Thoracic aorta (tissue), 2 donors: ENCODE data around the gene CSH2. TPM values are rescaled to one million over a fixed set of nuclear protein-coding genes. Genes with fewer than 3 reads are reported as not detected.

ENCODE experiments used
- ATAC-seq: fragments of 150-250 bp; one replicate; pipeline ENCODE4 v1.8.0; 2017; ENCODE audit warnings: low read depth; ENCODE audit not compliant: insufficient number of reproducible peaks, low FRiP score
- DNase-seq: peaks from one replicate; pipeline ENCODE4 v3.0.0-alpha.2; 2020; ENCODE audit warnings: low spot score
- H3K27ac ChIP-seq, 2 donors: fragments of 200-600 bp; sonication (generic); 1 replicate in 1 of 2; 2 replicates in 1 of 2; pipeline ENCODE4 v1.5.1; 2016; ENCODE audit warnings: mild to moderate bottlenecking in 2 of 2, moderate library complexity in 2 of 2
- H3K27me3 ChIP-seq: fragments of 200-600 bp; sonication (generic); replicated peaks from 2 replicates; pipeline ENCODE4 v1.6.0; 2016; ENCODE audit warnings: mild to moderate bottlenecking; ENCODE audit not compliant: insufficient read depth
- H3K36me3 ChIP-seq: fragments of 200-600 bp; sonication (generic); one replicate; pipeline ENCODE4 v1.5.1; 2016
- H3K4me1 ChIP-seq, 2 donors: fragments of 200-600 bp; sonication (generic); 1 replicate in 1 of 2; 2 replicates in 1 of 2; pipeline versions ENCODE4 v1.5.1 to v1.6.0; 2016; ENCODE audit warnings: low read depth in 2 of 2, mild to moderate bottlenecking in 1 of 2; ENCODE audit not compliant: control insufficient read depth in 1 of 2
- H3K4me3 ChIP-seq: fragments of 200-600 bp; sonication (generic); 2 replicates; pipeline ENCODE4 v1.5.1; 2016; ENCODE audit warnings: mild to moderate bottlenecking
- H3K9me3 ChIP-seq: fragments of 200-600 bp; sonication (generic); 2 replicates; pipeline ENCODE4 v1.5.1; 2016
- total RNA-seq, 2 donors: library from RNA; depleted of rRNA; stranded (reverse); fragments of >200 nt; gene quantifications; one replicate each; pipeline versions ENCODE4 v1.1.0 to v1.2.3, GENCODE V29; 2016
- TF ChIP-seq, protein P1 (sequence below): fragments of 200-600 bp; sonication (generic); IDR thresholded peaks from one replicate; pipeline ENCODE4 v1.5.1; 2019; ENCODE audit warnings: antibody characterized with exemption

The CSH2 gene
- total RNA-seq, 2 donors from 2014 or later, result not detected

DNA sequence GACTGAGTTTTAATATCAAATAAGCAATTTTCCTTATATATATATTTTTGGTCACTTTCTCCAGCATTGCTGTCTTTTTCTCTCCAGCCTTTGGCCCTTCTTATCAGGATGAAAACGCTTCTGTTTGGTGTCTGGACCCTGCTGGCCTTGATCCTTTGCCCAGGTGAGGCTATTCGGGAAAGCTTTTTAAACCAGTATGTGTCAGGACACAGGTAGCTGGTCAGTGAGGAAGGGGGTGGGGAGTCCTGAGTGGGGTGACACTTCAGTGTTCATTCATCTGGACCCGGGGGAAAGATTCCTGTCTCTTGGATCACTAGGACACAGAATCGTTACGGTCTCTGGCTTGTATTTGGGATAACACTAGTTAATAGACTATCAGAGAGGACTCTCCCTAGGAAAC lies 18.8 kb downstream of the CSH2 start:
- Histone ChIP-seq H3K9me3 (no peaks in the 10 kb centered on the region), H3K27me3 (no peaks in the 10 kb centered on the region), H3K4me1 (peaks cover 0 to under 1% of the 10 kb centered on the region in 2 donors), H3K27ac (no peak overlapping the region), H3K36me3 (no peaks in the 10 kb centered on the region), H3K4me3 (no peak overlapping the region)
- DNase-seq (no peak), ATAC-seq (no peak)
- TF ChIP-seq, protein P1, sequence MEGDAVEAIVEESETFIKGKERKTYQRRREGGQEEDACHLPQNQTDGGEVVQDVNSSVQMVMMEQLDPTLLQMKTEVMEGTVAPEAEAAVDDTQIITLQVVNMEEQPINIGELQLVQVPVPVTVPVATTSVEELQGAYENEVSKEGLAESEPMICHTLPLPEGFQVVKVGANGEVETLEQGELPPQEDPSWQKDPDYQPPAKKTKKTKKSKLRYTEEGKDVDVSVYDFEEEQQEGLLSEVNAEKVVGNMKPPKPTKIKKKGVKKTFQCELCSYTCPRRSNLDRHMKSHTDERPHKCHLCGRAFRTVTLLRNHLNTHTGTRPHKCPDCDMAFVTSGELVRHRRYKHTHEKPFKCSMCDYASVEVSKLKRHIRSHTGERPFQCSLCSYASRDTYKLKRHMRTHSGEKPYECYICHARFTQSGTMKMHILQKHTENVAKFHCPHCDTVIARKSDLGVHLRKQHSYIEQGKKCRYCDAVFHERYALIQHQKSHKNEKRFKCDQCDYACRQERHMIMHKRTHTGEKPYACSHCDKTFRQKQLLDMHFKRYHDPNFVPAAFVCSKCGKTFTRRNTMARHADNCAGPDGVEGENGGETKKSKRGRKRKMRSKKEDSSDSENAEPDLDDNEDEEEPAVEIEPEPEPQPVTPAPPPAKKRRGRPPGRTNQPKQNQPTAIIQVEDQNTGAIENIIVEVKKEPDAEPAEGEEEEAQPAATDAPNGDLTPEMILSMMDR, result no peak

GRCh38 chr17:63853260-63853659 lies 20.2 kb downstream of the CSH2 start:
- no peak overlapping the region for H3K4me3 ChIP-seq
- TF ChIP-seq, protein P1, result no peak
- no peaks in the 10 kb centered on the region for H3K36me3 ChIP-seq
- peaks cover 0 to 11% of the 10 kb centered on the region in 2 donors for H3K4me1 ChIP-seq
- no peak overlapping the region for H3K27ac ChIP-seq
- no peak for ATAC-seq
- no peaks in the 10 kb centered on the region for H3K27me3 ChIP-seq
- no peak for DNase-seq
- H3K9me3 ChIP-seq, result no peaks in the 10 kb centered on the region

DNA sequence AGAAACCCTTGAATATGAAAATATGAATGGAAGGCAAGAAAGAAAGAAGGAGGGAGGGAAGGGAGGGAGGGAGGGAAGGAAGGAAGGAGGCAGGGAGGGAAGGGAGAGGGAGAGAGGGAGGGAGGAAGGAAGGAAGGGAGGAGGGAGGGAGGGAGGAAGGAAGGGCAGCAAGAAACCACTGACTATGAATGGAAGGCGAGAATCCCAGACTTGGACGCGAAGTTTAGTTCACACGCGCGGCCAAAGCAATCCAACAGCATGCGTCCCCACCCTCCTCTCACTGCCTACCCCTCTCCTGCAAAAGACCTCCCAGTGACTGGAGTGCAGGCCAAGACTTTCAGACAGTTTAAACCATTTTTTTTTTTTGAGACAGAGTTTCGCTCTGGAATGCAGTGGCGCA lies 23.1 kb downstream of the CSH2 start:
- TF ChIP-seq, protein P1, result no peak
- Histone ChIP-seq H3K36me3 (no peaks in the 10 kb centered on the region), H3K4me3 (no peak overlapping the region), H3K27ac (no peak overlapping the region), H3K9me3 (no peaks in the 10 kb centered on the region), H3K4me1 (peaks cover 0 to 12% of the 10 kb centered on the region in 2 donors), H3K27me3 (no peaks in the 10 kb centered on the region)
- ATAC-seq (no peak), DNase-seq (no peak)

DNA sequence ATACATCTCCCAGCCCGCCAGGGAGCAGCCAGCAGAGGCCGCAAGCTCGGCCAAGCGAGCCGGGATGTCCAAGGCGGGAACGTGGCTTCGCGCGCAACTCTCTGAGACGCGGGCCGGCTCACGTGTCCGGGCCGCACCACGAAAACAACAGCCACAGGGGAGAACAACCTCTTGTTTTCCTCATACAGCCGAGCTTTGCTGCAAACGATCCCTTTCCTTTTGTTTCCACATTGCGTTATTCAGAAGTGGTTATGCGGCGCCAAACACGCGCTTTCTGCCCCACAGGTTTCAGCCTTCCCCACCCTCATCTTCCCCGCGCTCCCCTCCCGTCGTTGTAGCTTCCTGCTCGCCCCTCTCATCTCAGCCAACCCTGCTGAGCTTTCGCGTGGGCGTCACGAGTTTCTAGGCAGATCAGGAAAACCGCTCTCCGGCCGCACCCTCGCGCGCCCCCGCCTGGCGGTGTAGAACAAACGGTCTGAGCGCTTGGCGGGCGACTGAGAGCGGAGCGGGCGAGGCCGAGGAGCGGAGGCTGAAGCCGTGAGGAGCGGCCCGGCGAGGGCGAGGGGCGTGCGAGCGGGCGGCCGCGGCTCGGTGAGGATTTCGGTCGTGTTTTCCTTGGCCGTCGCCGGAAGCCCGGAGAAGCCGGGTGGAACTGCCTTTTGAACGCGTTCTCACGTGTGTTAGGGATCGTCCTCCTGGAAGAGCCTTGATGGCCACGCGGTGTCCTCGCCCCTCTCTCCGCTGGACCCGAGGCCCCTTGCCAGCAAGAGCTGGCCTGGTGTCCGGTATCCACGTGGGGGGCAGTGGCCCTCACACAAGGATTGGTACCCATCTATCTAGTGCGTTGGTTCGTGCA lies 24.4 kb downstream of the CSH2 start:
- Histone ChIP-seq H3K27ac (peak overlapping the region in 1 of 2 donors; percentile 15), H3K4me1 (peaks cover 2 to 16% of the 10 kb centered on the region in 2 donors), H3K9me3 (no peaks in the 10 kb centered on the region), H3K4me3 (peak overlapping the region; percentile 64), H3K36me3 (no peaks in the 10 kb centered on the region), H3K27me3 (no peaks in the 10 kb centered on the region)
- peak; percentile 95 for ATAC-seq
- TF ChIP-seq, protein P1, result peak; percentile 66
- peak; percentile 90 for DNase-seq

GRCh38 chr17:63847525-63848249 lies 25.8 kb downstream of the CSH2 start:
- H3K4me1 ChIP-seq, result peaks cover 5 to 26% of the 10 kb centered on the region in 2 donors
- DNase-seq, result no peak

More at GRCh38 chr17:63847525-63848249, 25.8 kb downstream of the CSH2 start:
- H3K27ac ChIP-seq, result no peak overlapping the region
- no peak overlapping the region for H3K4me3 ChIP-seq
- TF ChIP-seq, protein P1, result no peak
- no peaks in the 10 kb centered on the region for H3K36me3 ChIP-seq
- ATAC-seq, result no peak
- no peaks in the 10 kb centered on the region for H3K27me3 ChIP-seq
- no peaks in the 10 kb centered on the region for H3K9me3 ChIP-seq
